GM19035 (cell line): ENCODE data around the gene PDIA3.
A peak's percentile ranks its signal among the peaks of the same experiment; 100 is the strongest.
"Not testable (repeated sequence)": the region's sequence is repeated elsewhere in the genome, so short reads cannot be mapped to it uniquely, and the experiment has no call there.

Experiments
- ATAC-seq: cut with Tn5 transposase; IDR thresholded peaks from one replicate; pipeline ENCODE4 v1.9.1; 2021; ENCODE audit not compliant: unreplicated experiment

The PDIA3 gene

GRCh38 chr15:43808960-43809678, 62.9 kb downstream of the PDIA3 start:
- peak; percentile 53 for ATAC-seq

GRCh38 chr15:43815064-43815463, 68.8 kb downstream of the PDIA3 start:
- ATAC-seq = not testable (repeated sequence)

GRCh38 chr15:43821505-43821904, 75.3 kb downstream of the PDIA3 start:
- no peak for ATAC-seq
